HG03469 (cell line): ENCODE data around the gene STUM.
"Not testable (repeated sequence)": the region's sequence is repeated elsewhere in the genome, so short reads cannot be mapped to it uniquely, and the experiment has no call there.

ENCODE experiments used
- ATAC-seq: cut with Tn5 transposase; IDR thresholded peaks from one replicate; pipeline ENCODE4 v1.9.1; 2021; ENCODE audit warnings: mild to moderate bottlenecking, moderate library complexity, moderate number of reproducible peaks; ENCODE audit not compliant: unreplicated experiment

The STUM gene

DNA sequence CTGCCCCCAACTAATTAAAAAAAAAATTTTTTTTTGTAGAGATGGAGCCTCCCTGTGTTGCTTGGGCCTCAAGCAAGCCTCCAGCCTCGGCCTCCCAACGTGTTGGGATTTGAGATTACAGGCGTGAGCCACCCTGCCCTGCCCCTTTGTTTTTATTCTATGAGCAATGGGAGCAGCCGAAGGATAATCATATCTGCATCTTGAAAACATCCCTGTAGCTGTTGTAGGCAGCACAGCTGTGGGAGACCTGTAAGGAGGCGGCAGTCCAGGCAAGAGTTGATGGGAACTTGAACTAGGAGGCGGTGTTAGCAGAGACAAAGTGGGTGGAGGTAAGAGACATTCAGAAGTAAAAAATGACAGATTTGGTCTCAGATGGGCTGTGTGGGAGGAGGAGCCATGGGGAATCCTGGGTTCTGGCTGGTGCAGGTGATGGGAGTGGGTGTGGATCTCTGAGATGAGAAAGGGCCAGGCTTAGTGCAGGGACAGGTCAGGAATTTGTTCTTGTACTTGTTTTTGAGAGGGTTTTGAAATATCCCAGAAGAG is 31.3 kb downstream of the STUM start:
- ATAC-seq: no peak

DNA sequence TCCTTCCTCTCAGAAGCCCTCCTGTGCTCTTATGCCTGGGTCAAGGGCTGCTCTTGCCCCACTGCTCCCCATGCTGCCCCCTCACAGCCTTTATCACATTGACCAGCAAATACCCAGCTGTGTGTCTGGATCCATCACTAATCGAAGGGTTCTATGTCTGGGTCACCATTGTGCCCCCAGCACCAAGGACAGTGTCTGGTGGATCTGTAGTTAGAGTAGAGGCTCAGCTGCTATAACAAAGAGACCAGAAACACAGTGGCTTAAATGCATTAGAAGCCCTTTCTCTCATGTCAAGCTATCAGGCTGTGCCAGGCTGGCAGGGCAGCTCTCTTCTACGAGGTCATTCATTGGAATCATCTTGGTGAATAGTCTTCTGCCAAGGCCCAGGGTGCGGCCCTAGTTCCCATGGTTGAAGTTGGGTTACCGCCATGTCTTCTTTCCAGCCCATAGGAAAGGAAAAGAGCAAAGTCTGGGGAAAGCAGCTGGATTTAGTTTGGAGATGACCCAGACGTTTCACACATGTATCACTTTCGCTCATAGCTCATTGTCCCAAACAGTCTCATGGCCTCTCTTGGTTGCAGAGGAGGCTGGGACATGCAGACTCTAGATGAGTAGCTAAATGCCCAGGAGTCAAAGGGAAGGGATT is 32.2 kb downstream of the STUM start:
- ATAC-seq: no peak

DNA sequence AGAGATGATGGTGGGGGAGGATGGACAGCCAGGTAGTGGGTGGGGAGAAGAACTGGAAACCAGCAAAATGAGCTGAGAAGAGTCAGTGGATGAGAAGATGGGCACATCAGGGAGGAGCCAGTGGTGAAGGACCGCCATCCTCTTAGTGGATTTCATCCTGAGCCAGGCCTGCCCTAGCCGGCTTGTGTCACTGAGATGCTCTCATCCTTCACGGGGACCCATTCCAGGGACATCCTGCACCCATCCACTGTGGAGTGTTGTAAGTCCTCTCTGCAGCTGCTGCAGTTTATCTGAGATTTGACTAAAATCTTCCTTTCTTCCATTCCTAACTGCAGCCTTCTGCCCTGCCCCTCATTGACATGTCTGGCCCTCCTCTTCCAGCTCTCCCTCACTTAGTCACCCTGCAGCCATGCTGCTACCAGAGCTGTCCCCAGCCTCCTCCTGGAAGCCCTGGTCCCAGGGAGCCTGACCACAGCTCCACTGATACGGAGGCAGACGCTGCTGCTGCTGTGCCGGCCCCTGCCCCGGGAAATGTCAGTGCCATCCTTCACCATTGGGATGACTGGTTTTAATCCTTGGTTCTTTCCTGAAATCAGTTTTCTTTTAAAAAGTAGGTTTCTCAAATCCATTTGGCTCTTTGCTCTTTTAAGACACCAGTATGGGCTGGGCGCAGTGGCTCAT is 33.2 kb downstream of the STUM start:
- ATAC-seq: no peak

DNA sequence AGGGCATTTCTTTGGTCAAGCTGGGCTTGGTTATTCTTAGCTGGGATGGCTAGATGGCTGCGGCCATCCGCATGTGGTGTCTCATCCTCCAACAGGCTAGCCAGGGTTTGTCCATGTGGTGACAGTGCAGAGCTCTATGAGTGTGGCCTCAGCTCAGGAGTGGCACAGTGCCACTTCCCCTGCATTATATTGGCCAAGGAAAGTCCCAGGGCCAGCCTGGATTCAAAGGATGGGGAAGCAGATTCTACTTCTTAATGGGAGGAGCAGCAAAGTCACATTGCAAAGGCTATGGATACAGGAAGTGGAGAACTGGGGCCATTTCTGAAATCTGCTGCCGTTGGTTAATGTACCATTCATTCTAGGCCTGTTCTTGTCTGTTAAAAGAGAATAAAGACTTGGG is 34.4 kb downstream of the STUM start:
- no peak for ATAC-seq

DNA sequence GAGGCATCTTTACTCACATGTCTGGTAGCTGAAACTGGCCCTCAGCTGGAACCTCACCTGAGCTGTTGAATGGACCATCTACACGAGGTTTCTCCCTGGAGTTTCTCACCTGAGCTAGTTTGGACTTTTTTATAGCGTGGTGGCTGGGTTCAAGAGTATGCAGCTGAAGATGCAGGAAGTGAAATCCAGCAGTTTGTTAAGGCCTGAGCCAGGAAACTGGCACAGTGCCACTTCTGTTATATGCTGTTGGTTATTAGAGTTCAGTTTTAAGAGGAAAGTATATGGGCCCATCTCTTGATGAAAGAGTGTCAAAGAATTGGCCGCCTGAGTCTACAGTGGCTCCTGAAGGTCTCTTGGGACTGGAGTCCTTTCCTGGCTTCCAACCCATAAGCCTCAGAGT is 35.6 kb downstream of the STUM start:
- ATAC-seq: no peak

DNA sequence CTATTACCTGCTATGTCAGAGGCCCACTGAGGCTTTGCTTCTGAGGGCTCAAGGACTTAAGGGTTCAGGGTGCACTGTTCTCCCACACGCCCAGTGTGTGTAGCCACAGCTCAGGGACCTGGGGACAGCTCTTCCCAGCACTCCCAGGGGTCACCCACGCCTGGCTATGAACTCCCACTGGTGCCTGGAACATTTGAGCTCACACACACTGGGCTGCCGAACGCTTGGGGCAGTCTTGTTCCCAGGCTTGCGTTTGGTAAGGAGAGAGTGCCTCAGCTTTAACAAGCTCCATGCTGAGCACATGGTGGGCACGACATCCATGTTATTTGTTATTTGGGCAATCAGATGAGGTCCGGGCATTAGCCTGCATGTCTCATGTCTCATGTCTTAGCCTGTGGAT is 37.6 kb downstream of the STUM start:
- ATAC-seq: no peak

DNA sequence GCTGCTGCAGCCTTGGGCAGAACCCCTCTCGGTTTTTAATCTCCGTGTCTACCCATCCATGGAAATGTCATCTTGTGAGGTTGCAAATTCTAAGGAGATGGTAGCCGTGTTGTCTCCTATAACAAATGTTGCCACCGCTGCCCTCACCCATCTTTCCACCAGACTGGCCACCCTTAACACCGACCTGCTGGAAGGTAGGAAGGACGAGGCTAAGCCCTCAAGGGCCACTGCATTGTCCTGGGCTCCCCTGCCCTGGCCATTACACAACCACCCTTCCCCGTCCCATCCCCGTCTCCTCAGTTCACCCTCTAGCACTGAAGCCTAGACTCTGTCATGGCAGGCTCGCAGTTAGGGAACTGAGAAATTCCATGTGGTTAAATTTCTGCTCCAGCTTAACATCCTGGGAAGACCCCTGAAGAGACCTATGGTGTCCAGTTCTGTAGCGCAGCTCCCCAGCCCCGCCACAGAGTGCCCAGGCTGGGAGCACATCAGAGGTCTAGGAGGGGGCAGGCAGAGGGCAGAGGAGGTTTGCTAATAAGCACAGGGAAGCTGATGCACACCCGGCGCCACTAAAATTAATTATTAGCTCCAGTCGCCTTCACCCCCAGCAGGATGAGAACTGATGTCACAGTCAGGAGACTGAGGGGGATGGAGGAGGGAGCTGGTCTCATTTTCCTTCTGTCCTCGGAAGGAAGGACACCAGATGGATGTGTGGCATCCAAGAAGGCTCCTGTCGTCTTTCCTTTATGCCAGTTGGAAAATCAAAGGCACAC is 38.3 kb downstream of the STUM start:
- ATAC-seq: no peak

DNA sequence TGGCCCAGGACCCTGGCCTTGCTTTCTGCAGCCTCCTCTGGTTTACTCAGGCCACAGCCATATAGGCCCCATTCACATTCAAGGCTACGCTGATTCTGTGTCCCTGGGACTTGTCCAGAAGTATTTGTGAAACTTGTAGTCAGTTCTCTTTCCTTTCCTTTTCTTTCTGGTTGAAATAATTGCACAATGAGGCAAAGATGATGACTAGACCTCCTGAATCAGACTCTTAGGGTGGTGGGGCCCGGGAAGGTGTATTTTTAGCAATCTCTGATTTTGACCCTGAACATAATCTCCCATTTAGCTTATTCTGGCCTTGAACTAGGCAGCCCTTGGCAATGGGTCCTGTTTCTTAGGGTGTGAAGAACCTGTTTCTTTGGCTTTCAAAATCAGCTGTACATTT is 39.9 kb downstream of the STUM start:
- no peak for ATAC-seq

DNA sequence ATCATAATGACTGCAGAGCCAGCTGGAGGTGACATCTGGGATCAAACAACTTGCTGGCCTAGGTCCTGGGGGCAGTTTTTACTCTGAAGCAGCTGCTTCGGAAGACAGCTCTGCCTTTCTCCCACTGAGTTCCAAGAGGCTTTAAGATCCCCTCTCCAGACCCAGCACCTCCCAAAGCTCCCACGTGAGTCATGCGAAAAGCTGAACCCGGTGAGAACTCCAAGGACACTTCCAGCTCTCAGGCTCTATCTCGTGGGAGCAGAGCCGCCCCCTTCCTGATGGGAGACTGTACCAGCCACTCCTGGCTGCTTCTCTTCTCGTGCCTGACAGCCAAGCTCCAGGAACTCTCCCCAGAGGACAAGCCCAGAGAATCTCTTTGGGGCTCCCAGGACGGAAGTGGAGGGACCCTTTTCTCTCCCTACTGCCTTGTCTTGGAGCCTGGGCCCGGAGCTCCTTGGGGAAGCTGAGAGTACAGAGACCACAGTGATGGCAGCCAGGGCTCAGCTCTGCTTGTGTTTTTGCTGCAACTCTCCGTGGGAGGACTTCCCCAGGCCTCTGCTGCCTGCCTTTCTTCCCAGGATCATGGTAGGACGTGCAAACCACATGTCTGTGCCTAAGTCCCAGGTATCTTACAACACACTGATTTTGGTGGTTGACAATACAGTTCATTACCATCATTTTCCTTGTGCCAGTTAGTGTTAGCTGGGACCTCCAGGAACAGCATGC is 40.6 kb downstream of the STUM start:
- ATAC-seq: no peak

DNA sequence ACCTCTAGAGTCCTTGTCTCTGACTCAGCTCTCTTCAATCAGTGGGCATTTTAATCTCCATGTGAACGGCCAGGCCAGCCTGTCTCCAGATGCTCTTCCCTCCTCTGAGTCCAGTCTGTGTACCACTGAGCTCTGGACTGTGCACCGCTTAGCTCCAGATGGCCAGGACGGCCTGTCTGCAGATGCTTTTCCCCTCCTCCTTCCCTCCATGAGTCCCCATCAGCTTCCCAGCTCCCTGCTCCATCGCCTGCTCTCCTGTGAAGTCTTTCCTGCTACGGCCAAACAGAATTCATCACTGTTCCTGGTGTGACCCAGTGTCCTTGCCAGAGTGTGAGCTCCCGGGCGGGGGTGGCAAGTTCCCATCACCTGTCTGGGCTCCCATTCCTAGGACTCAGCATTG is 42.0 kb downstream of the STUM start:
- no peak for ATAC-seq

DNA sequence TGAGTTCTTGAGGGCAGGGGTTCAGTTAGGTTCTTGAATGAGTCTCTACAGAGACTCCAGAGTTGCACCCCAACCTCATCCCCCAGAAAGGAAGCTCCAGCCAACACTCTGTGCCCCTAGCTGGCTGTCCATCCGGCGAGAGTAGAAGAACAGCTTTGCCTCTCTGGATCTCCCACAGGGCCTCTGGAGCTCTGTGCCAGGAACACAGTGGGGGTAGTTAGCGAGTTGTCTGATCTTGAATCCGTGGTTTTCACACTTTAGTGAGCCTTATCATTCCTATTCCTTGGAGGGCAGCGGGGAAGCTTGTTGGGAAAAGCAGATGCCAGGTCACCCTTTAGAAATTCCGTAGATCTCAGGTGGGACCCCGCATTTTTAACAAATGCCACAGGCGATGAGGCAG is 45.0 kb downstream of the STUM start:
- no peak for ATAC-seq

DNA sequence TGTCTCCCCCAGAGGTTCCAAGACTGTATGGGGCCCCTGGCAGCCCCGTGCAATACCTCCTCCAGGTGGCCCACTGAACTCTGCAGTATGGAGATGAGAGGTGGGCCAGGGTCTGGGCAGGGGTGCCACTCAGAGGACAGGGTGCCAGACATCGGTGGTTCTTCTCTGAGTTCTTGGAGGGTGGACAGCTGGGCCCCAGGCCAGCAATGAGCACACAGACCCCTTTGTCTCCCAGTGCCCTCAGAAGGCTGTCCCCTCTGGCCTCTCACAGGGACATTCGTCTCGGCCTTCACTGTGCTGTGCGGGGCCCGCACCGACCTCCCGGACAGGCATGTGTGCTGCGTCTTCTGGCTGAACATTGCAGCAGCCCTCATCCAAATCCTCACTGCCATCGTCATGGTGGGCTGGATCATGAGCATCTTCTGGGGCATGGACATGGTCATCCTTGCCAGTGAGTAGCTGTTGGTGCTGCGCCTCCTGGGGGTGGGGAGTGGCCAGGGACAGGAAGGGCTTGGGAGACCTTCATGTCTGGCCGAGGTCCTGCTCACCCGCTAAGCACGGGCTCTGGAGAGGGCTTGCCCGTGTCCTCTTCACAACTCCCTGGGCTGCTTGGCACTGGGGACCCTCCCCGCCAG is 48.1 kb downstream of the STUM start:
- no peak for ATAC-seq

DNA sequence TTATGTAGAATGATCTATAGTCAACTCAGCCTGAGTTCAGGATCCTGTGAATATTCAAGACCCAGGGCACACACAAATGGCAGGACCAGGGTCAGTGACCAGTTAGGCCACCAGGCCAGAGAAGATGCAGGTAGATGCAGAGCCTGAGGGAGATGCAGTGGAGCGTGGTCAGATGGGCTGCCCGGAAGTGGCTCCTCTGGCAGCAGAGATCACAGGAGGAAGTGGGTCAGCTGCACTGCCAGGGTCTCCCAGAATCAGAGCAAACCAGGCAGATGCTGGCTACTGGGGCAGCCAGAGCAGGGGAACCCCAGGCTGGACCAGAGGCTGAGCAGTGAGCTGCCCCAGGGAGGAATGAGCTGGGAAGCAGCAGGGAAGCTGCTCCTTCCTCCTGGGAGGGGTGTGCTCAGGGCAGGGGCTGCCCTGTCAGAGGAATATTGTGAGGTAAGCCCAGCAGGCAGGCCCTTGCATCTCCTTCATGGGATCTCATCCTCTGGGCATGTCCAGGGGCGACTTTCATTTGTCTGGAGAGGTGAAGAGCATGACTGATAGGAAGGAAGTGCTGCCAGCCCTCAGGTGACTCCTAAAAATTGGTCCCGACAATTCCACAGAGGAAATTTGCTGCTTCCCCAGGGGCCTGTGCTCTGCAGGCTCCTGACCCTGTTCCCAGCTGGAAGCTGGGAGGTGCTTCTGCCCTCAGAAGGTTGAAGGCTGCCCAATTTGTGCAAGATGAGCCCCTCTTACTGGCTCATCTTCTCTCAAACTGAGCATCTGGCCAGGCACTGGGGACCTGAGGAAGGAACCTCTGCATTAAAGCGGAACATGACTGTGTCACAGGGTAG is 49.3 kb downstream of the STUM start:
- ATAC-seq: no peak

DNA sequence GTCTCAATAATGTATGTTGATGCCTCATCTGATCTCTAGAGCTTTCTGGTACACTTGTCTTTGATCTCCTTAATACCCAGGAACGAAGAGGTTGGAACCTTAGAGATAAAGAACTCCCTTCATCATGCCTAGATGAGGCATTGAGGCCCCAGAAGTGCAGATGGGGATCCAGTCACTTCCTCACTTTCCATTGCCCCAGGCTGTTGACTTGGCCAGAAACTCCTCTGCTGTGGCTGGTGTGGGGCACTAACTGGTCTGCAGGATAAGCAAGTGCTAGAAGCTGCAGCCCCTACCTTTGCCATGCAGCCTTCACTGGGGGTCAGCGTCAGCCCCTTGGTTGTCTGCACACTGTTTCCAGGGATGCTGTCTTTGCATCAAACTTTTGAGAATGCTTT is 49.9 kb downstream of the STUM start:
- no peak for ATAC-seq

DNA sequence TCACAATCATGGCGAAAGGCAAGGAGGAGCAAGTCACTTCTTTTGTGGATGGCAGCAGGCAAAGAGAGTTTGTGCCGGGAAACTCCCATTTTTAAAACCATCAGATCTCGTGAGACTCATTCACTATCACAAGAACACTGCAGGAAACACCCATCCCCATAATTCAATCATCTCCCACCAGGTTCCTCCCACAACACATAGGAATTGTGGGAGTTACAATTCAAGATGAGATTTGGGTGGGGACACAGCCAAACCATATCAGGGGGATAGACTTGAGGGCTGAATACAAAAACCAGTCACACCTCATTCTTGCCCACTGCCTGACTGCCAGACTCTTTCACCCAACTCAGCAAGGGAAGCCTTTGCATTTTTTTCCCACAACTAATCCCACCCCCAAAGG is 50.4 kb downstream of the STUM start:
- not testable (repeated sequence) for ATAC-seq

DNA sequence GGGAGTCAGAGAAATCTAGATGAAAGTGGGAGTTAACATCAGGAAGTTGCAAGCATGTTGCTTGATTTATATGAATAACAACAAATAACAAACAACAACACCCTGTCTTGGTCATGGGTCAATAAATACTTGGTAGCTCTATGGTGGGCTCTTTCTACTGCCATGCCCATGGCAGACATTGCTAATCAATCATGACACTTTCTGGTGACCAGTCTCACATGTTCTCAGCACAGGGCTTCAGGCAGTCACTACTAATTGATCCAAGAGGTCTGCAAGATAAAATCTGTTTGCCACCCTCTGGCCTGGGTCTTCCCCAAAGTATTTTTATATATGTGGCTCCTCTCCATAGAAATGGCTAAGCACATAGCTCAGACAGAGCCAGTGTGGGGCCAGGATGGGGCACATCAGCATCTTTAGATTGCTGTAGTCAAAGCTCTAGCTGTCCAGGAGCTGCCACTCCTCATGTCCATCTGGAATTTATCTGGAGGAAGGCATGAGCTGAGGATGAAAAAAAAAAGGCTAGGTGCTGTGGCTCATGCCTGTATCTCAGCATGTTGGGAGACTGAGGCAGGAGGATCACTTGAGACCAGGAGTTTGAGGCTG is 51.2 kb downstream of the STUM start:
- ATAC-seq: no peak

DNA sequence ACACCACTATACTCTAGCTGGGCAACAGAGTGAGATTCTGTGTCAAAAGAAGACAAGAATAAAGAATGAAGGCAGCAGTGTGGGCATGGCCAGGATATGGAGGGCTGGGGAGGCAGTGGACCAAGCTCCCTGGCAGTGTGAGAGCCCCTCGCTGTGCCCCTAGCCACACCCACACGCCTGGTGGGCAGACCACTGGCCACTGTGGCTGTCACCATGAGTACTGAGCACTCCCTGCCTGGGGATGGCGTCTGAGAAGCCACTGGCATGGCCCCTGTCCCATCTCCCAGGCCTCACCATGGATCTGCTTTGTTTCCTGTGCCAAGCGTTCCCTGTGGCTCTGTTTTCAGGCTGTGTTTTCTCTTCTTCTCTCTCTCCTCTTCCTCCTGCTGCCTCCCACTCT is 51.7 kb downstream of the STUM start:
- no peak for ATAC-seq

DNA sequence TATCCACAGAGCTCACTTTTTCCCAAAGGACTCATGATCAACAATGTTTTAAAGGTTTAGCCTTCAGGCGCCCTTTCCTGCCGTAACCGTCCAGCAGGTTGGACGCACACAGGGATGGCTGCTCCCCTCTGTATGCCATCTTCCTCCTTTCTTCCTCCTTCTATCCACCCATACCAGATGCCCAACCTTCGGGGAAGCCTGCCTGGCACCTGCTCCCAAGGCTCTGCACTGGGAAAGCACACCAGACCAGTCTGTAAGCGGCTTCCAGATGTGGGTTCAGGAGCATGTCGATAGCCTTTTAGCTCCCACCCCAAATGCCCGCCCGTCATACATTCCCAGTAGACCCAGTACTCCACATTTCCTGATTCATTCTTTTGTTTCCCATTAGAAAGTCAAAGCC is 52.9 kb downstream of the STUM start:
- no peak for ATAC-seq

DNA sequence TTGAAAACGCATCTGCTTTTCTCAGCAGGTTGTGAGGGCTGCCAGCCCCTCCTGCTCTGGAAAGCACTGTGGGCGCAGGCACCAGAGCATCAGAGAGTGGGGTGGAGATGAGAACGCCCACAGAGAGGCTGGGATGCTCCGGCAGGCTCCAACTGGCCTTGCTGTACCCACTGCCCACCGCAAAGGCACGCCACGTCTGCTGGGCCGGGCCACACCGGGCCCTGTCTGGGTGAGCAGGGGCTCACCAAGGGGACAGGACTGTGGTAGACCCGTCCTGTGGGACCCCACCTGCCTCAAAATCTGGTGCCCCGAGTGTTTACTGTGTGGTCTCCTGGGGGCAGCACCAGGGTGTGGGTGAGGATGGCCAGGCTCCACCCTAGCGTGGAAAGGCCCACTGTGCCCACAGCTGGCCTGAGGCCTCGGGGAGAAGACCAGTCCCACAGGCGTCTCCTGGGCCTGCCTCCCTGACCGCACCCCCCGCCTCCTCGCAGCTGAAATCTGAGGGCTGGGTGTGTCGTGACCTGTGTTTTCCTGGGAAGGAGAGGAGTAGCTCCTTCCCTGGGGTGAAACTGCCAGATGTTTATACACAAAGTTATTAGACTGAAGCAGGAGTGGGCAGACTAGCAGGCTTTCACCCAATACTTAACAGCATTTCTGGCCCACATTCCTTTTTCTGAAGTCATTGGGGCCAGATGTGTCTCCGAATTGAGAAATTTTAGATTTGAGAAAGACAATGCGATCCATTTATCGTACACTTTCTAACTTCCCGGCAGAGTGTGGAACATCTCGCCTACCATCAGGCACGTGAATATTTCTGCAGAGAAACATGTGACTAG is 53.8 kb downstream of the STUM start:
- no peak for ATAC-seq
